Urinary bladder (tissue), 4 donors: ENCODE results near the gene CARS2. TPM values are rescaled to one million over a fixed set of nuclear protein-coding genes. Genes with fewer than 3 reads are reported as not detected.
"Not testable (repeated sequence)": the region's sequence is repeated elsewhere in the genome, so short reads cannot be mapped to it uniquely, and the experiment has no call there.

ENCODE experiments used
- DNase-seq: peaks from one replicate; pipeline ENCODE4 v3.0.0-alpha.2; 2015; ENCODE audit errors: extremely low spot score
- H3K27ac ChIP-seq: one replicate; pipeline ENCODE4 v1.5.1; 2013; ENCODE audit warnings: low read depth, mild to moderate bottlenecking, moderate library complexity
- H3K36me3 ChIP-seq: one replicate; pipeline ENCODE4 v1.6.1; 2013; ENCODE audit warnings: mild to moderate bottlenecking, moderate library complexity; ENCODE audit not compliant: insufficient read depth
- H3K4me1 ChIP-seq: one replicate; pipeline ENCODE4 v1.6.1; 2013; ENCODE audit warnings: mild to moderate bottlenecking, moderate library complexity; ENCODE audit not compliant: insufficient read depth
- H3K4me3 ChIP-seq: one replicate; pipeline ENCODE4 v1.5.1; 2013; ENCODE audit warnings: low read depth, low read length
- WGBS: extraction: QIAGEN DNeasy Blood & Tissue Kit; methylation state at CpG from one replicate; pipeline ENCODE4 v1.1.7; 2013; 5-methylcytosine and 5-hydroxymethylcytosine counted together
- polyA plus RNA-seq: library from polyadenylated mRNA; stranded (reverse); fragments of 200-250 nt; gene quantifications from one replicate; pipeline ENCODE4 v1.2.3, GENCODE V29; 2013
- total RNA-seq: library from RNA; depleted of rRNA; stranded (reverse); fragments of >200 nt; gene quantifications from one replicate; pipeline ENCODE4 v1.2.3, GENCODE V29; 2014
- donor health status: healthy with polysubstance abuse.
- donor health status: healthy.

The CARS2 gene
- total RNA-seq (53.9 TPM), polyA plus RNA-seq (51.2 TPM)

GRCh38 chr13:110705826-110706569 is at the start of gene CARS2:
CARS2 (minus strand) TSS chr13:110706116; CDS start chr13:110706093, 23 bp downstream.
- Histone ChIP-seq H3K27ac (no peak within 1 kb of the TSS), H3K4me1 (no peaks in the 10 kb centered on the region), H3K4me3 (peak within 1 kb of the TSS; percentile 96), H3K36me3 (no peaks in the 10 kb centered on the region)
- under 1% methylated on average over 80 of the region's 80 CpGs for WGBS
- DNase-seq, result peak; percentile 78

GRCh38 chr13:110748271-110748670 is 42.4 kb upstream of the CARS2 start:
- 71% methylated on average over 4 of the region's 4 CpGs for WGBS
- no peak for DNase-seq
- no peak overlapping the region for H3K4me3 ChIP-seq

GRCh38 chr13:110746438-110746837 is 40.5 kb upstream of the CARS2 start:
- WGBS, result 58% methylated on average over 1 of the region's 1 CpG

More at GRCh38 chr13:110748271-110748670, 42.4 kb upstream of the CARS2 start:
- H3K27ac ChIP-seq, result no peak overlapping the region
- no peaks in the 10 kb centered on the region for H3K4me1 ChIP-seq
- H3K36me3 ChIP-seq, result no peaks in the 10 kb centered on the region

GRCh38 chr13:110743687-110744086 is 37.8 kb upstream of the CARS2 start:
- 77% methylated on average over 1 of the region's 1 CpG for WGBS
- H3K36me3 ChIP-seq, result no peaks in the 10 kb centered on the region
- H3K4me3 ChIP-seq, result no peak overlapping the region
- no peaks in the 10 kb centered on the region for H3K4me1 ChIP-seq
- no peak for DNase-seq
- H3K27ac ChIP-seq, result no peak overlapping the region

More at GRCh38 chr13:110746438-110746837, 40.5 kb upstream of the CARS2 start:
- no peak for DNase-seq
- H3K4me1 ChIP-seq, result no peaks in the 10 kb centered on the region
- H3K4me3 ChIP-seq, result no peak overlapping the region
- no peak overlapping the region for H3K27ac ChIP-seq
- H3K36me3 ChIP-seq, result no peaks in the 10 kb centered on the region

- no peak overlapping the region for H3K27ac ChIP-seq
- no peaks in the 10 kb centered on the region for H3K36me3 ChIP-seq
- no peak for DNase-seq
- H3K4me3 ChIP-seq, result no peak overlapping the region
- no peaks in the 10 kb centered on the region for H3K4me1 ChIP-seq
These were observed 31.6 kb upstream of the CARS2 start for GRCh38 chr13:110737555-110737954.

- Histone ChIP-seq H3K27ac (no peak overlapping the region), H3K4me1 (no peaks in the 10 kb centered on the region), H3K36me3 (no peaks in the 10 kb centered on the region), H3K4me3 (no peak overlapping the region)
- DNase-seq, result no peak
- 92% methylated on average over 5 of the region's 5 CpGs for WGBS
These were observed 28.6 kb upstream of the CARS2 start for GRCh38 chr13:110734561-110734960.

- Histone ChIP-seq H3K4me3 (no peak overlapping the region), H3K27ac (no peak overlapping the region), H3K4me1 (no peaks in the 10 kb centered on the region), H3K36me3 (no peaks in the 10 kb centered on the region)
- WGBS, result 97% methylated on average over 3 of the region's 3 CpGs
- DNase-seq, result no peak
These were observed 25.2 kb upstream of the CARS2 start for GRCh38 chr13:110731072-110731471.

- Histone ChIP-seq H3K4me1 (no peaks in the 10 kb centered on the region), H3K27ac (no peak overlapping the region), H3K4me3 (no peak overlapping the region), H3K36me3 (no peaks in the 10 kb centered on the region)
- 81% methylated on average over 9 of the region's 9 CpGs for WGBS
- no peak for DNase-seq
These were observed 20.8 kb upstream of the CARS2 start for GRCh38 chr13:110726726-110727125.

- H3K36me3 ChIP-seq, H3K4me3 ChIP-seq, H3K4me1 ChIP-seq, H3K27ac ChIP-seq, DNase-seq: not testable (repeated sequence)
- 95% methylated on average over 6 of the region's 6 CpGs for WGBS
These were observed 20.2 kb upstream of the CARS2 start for GRCh38 chr13:110726153-110726552.

GRCh38 chr13:110723598-110723997 is 17.7 kb upstream of the CARS2 start:
- H3K4me1 ChIP-seq, result no peaks in the 10 kb centered on the region
- H3K4me3 ChIP-seq, result no peak overlapping the region
- no peak overlapping the region for H3K27ac ChIP-seq
- WGBS, result 55% methylated on average over 8 of the region's 8 CpGs
- no peaks in the 10 kb centered on the region for H3K36me3 ChIP-seq
- no peak for DNase-seq

GRCh38 chr13:110722971-110723370 is 17.1 kb upstream of the CARS2 start:
- H3K36me3 ChIP-seq, result no peaks in the 10 kb centered on the region
- no peaks in the 10 kb centered on the region for H3K4me1 ChIP-seq
- WGBS, result 70% methylated on average over 5 of the region's 5 CpGs
- no peak overlapping the region for H3K27ac ChIP-seq
- H3K4me3 ChIP-seq, result no peak overlapping the region
- DNase-seq, result no peak

GRCh38 chr13:110719036-110719710 is 13.3 kb upstream of the CARS2 start:
- Histone ChIP-seq H3K4me3 (no peak overlapping the region), H3K27ac (no peak overlapping the region), H3K36me3 (no peaks in the 10 kb centered on the region), H3K4me1 (no peaks in the 10 kb centered on the region)
- no peak for DNase-seq
- 98% methylated on average over 61 of the region's 61 CpGs for WGBS

GRCh38 chr13:110716247-110716515 is 10.3 kb upstream of the CARS2 start:
- Histone ChIP-seq H3K4me3 (peak overlapping the region; percentile 73), H3K4me1 (no peaks in the 10 kb centered on the region), H3K36me3 (no peaks in the 10 kb centered on the region), H3K27ac (peak overlapping the region; percentile 85)
- under 1% methylated on average over 12 of the region's 12 CpGs for WGBS
- DNase-seq, result no peak
